Astrocyte of the cerebellum (primary cell): ENCODE data around the gene FOXP2.

ENCODE experiments used
- DNase-seq: peaks from one replicate; pipeline ENCODE4 v3.0.0-alpha.2; 2011; ENCODE audit warnings: low read depth
- H3K4me3 ChIP-seq: 2 replicates; pipeline ENCODE4 v1.5.1; 2011; ENCODE audit warnings: mild to moderate bottlenecking, low read depth, low read length, moderate library complexity
- in situ Hi-C: cut with HindIII; loops from 2 replicates; pipeline ENCODE4 v1.10.0; 2017; ENCODE audit warnings: low sequenced_read_pairs
- TF ChIP-seq, protein P1 (sequence below): IDR thresholded peaks from 2 replicates; pipeline ENCODE4 v1.5.1; 2012; ENCODE audit warnings: low read length, low read depth, moderate library complexity, mild to moderate bottlenecking; ENCODE audit errors: missing control alignments

Gene FOXP2

DNA sequence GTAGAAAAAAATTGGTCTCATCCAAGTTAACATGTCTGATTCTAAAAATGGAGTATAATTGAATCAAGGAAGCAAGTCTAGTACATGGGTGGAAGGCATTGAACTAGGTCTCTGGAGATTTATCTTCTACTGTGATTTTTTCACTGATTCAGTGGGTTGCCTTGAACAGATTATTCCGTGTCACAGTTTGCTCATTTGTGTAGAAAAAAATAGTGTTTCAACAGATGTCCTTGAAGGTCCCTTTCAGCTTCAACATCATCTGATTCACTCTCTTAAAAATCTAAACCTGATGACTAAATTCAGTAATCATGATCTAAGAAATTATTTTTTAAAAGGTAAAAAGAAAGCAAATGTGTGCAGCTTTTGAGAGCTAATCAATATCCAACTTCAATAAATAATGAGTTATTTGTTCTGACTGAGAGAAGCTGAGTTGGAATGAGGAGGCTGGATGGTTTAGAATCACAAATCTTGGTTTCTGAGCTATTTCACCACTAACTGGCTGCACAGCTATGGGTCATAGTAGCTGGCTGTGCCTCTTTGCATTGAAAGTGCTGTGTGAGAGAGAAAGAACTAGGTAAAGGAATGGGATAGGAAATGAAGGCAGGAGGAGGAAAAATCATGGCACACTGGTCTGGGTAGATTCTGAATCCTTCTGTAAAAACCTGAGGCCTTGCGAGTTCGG lies 285.8 kb downstream of the FOXP2 start:
- in situ Hi-C loops, result no loop called here
- TF ChIP-seq, protein P1, sequence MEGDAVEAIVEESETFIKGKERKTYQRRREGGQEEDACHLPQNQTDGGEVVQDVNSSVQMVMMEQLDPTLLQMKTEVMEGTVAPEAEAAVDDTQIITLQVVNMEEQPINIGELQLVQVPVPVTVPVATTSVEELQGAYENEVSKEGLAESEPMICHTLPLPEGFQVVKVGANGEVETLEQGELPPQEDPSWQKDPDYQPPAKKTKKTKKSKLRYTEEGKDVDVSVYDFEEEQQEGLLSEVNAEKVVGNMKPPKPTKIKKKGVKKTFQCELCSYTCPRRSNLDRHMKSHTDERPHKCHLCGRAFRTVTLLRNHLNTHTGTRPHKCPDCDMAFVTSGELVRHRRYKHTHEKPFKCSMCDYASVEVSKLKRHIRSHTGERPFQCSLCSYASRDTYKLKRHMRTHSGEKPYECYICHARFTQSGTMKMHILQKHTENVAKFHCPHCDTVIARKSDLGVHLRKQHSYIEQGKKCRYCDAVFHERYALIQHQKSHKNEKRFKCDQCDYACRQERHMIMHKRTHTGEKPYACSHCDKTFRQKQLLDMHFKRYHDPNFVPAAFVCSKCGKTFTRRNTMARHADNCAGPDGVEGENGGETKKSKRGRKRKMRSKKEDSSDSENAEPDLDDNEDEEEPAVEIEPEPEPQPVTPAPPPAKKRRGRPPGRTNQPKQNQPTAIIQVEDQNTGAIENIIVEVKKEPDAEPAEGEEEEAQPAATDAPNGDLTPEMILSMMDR, result no peak
- DNase-seq, result no peak
- H3K4me3 ChIP-seq, result no peak overlapping the region

DNA sequence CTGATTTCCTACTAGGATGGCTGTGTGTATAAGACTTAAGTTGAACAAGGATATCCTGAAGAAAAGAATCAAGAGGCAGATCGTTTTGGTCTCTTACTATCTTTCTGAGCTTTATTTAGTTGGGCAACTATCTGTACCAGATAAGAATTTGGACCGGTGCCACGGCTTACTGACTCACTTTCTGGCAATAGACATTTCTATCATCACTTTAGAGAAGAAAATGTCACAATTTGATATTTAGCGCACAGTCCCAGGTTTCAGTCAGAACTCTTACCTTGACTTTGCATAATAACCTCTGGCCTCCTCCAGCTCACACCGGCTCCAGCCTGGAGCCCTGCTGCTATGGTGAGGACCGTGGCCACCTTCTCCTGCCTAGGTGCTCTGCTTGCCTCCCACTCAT lies 289.1 kb downstream of the FOXP2 start:
- in situ Hi-C loops, result no loop called here
- TF ChIP-seq, protein P1, result no peak
- no peak for DNase-seq

DNA sequence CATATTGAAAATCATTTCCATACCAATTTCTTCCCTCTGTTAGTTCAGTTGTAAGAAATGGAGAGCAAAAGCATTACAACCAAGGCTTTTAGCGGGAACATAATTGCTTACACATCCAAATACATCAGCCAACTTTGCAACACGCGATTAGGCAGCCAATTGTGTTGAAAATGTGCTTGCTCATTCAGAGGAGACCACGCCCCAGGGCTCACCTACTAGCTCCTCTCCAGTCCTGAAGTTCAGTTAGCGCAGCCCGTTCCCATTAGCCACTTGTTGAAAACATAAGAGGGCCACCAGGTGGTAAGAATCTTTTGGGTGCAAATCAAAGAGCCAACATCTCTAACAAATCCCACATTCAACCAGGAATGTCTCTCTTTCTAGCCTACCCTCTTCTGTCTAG lies 294.0 kb downstream of the FOXP2 start:
- TF ChIP-seq, protein P1, result no peak
- no peak overlapping the region for H3K4me3 ChIP-seq
- in situ Hi-C loops, result no loop called here
- DNase-seq, result no peak

More for the DNA sequence above, 289.1 kb downstream of the FOXP2 start:
- no peak overlapping the region for H3K4me3 ChIP-seq

DNA sequence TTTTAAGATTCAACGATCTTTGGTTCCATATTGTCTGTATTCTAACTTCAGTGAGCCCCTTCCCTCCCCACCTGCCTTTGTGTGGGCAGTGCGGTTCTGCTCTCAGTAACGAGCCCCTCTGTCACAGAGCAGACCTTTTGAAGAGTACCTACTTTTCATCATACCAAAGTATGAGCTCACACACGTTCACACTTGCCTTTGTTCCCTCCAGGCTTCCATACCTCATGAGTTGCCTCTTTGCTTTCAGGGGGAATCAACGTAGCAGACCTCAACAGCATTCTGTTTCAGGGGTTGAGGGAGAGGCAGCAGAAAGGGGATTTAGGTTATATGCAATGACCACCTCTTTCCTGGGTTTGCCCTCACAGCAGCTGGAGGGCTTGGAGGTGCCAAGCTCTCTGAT lies 295.9 kb downstream of the FOXP2 start:
- TF ChIP-seq, protein P1, result no peak
- in situ Hi-C loops, result no loop called here
- no peak for DNase-seq
- no peak overlapping the region for H3K4me3 ChIP-seq

DNA sequence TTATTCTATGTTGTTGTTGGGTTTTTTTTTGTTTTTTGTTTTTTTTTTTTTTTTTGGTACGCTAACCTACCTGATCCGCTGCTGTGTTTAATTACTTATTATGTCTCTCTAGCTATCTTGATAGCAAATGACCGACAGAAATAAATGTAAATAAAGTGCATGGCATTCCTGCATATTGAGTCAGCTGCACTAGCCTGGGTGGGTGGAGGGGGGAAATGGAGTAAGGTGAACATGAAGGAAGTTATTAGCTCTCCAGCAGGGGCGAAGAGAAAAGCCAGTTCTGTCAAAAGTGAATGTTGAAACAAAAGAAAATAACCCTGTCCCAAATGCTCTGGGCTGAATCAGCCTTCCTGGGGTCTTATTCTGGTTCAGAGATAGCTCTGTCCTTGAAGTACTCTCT lies 296.6 kb downstream of the FOXP2 start:
- no peak for DNase-seq
- TF ChIP-seq, protein P1, result no peak
- H3K4me3 ChIP-seq, result no peak overlapping the region
- in situ Hi-C loops, result no loop called here

DNA sequence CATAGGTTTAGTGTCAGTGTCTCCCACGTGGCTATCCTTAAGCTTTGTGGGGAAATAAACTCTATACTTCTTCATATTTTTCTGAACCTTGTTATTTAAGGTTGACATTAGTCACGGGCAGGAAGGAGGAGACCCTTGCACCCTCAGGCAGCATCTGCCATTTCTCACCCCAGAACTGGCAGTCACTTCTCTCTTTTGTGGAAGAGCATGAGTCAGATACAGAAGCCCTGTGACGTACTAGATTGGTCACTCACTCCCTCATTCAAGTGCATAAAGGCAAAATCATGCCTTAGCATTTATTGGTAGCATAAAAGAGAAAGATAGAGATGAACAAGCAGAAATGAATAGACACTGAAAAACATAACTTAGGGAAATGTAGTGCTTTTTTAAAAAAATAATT lies 301.3 kb downstream of the FOXP2 start:
- in situ Hi-C loops, result no loop called here
- H3K4me3 ChIP-seq, result no peak overlapping the region
- DNase-seq, result no peak
- TF ChIP-seq, protein P1, result no peak
